Breast epithelium (tissue), 3 donors: Measurements from ENCODE around the gene DEPP1.

Experiments used
- POLR2A ChIP-seq: fragments of 450-650 bp; IDR thresholded peaks from one replicate; pipeline ENCODE4 v1.6.1; 2016; ENCODE audit warnings: antibody characterized with exemption, mild to moderate bottlenecking, moderate library complexity
- TF ChIP-seq, protein P1 (sequence below), 3 donors: fragments of 450-650 bp; IDR thresholded peaks; one replicate each; pipeline ENCODE4 v1.5.1; 2016 to 2017; ENCODE audit warnings: antibody characterized with exemption in 3 of 3, mild to moderate bottlenecking in 3 of 3, moderate library complexity in 3 of 3

DNA sequence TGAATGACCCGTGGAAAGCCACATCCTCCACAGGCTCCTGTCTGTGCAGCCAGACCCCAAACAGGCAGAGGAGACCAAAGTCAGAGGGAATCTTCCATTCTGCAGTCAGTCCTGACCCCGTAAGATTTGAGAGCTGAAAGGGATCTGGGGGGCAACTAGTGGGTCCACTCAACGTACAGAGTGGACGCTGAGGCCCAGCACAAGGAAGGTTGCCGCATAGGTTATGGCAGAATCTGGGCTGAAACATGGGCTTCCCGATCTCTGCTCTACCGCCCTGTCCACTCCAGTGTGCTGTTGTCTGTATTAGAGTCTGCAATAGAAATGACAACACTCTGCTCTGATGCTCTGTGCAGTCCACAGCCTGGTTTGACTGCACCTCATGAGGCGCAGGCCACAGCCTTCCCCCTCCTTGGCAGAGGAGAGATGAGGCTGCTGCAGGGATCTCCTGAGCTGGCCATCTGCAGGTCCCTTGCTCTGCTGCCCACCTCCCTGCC, 14.2 kb upstream of the DEPP1 start:
- TF ChIP-seq, protein P1, sequence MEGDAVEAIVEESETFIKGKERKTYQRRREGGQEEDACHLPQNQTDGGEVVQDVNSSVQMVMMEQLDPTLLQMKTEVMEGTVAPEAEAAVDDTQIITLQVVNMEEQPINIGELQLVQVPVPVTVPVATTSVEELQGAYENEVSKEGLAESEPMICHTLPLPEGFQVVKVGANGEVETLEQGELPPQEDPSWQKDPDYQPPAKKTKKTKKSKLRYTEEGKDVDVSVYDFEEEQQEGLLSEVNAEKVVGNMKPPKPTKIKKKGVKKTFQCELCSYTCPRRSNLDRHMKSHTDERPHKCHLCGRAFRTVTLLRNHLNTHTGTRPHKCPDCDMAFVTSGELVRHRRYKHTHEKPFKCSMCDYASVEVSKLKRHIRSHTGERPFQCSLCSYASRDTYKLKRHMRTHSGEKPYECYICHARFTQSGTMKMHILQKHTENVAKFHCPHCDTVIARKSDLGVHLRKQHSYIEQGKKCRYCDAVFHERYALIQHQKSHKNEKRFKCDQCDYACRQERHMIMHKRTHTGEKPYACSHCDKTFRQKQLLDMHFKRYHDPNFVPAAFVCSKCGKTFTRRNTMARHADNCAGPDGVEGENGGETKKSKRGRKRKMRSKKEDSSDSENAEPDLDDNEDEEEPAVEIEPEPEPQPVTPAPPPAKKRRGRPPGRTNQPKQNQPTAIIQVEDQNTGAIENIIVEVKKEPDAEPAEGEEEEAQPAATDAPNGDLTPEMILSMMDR (IDR thresholded peaks at IDR 0.05), result no peak
- no peak for TF ChIP-seq POLR2A
